HepG2 (cell line): Measurements from ENCODE around the gene CCDC106. TPM values are rescaled to one million over a fixed set of nuclear protein-coding genes. Genes with fewer than 3 reads are reported as not detected.

Source experiments
- AKAP8 ChIP-seq: sonication (generic); formaldehyde crosslinking; IDR thresholded peaks from 2 replicates; pipeline ENCODE4 v1.5.1; 2020; ENCODE audit warnings: mild to moderate bottlenecking, missing genetic modification reagents
- ARID2 ChIP-seq: sonication (generic); formaldehyde crosslinking; IDR thresholded peaks from 2 replicates; pipeline ENCODE4 v1.8.1; 2022; ENCODE audit warnings: mild to moderate bottlenecking, missing genetic modification reagents, borderline replicate concordance
- FOSL1 ChIP-seq: sonication (generic); formaldehyde crosslinking; IDR thresholded peaks from 2 replicates; pipeline ENCODE4 v1.9.0; 2021; ENCODE audit warnings: missing genetic modification reagents, borderline replicate concordance
- FOXO1 ChIP-seq: sonication (generic); formaldehyde crosslinking; IDR thresholded peaks from 2 replicates; pipeline ENCODE4 v1.4.0; 2020; ENCODE audit warnings: missing genetic modification reagents
- RCOR2 ChIP-seq: IDR thresholded peaks from 2 replicates; pipeline ENCODE4 v1.6.1; 2016; ENCODE audit warnings: missing biosample characterization, missing genetic modification reagents
- TCF12 ChIP-seq, 2 experiments: fragments of 450-650 bp in 1 of 2; sonication (generic) in 1 of 2; formaldehyde crosslinking in 1 of 2; IDR thresholded peaks; 2 replicates each; pipeline versions ENCODE4 v1.6.1 to v1.8.0; 2017 to 2022; ENCODE audit warnings: antibody characterized with exemption in 1 of 2, mild to moderate bottlenecking in 1 of 2, missing genetic modification reagents in 1 of 2, moderate library complexity in 1 of 2
- YY1 ChIP-seq: IDR thresholded peaks from 2 replicates; pipeline ENCODE4 v1.6.1; 2011; ENCODE audit warnings: low read length, low read depth, moderate library complexity, mild to moderate bottlenecking; ENCODE audit not compliant: insufficient read depth, insufficient replicate concordance
- ZBTB7B ChIP-seq: sonication (generic); formaldehyde crosslinking; IDR thresholded peaks from 2 replicates; pipeline ENCODE4 v1.4.0; 2020; ENCODE audit warnings: missing genetic modification reagents
- ZNF160 ChIP-seq: sonication (generic); formaldehyde crosslinking; IDR thresholded peaks from 2 replicates; pipeline ENCODE4 v1.8.0; 2022; ENCODE audit warnings: mild to moderate bottlenecking, inconsistent platforms, missing genetic modification reagents
- ZNF205 ChIP-seq: IDR thresholded peaks from 2 replicates; pipeline ENCODE4 v1.6.1; 2018; ENCODE audit warnings: missing biosample characterization, missing genetic modification reagents
- ZNF24 ChIP-seq: fragments of 450-650 bp; IDR thresholded peaks from 2 replicates; pipeline ENCODE4 v1.6.1; 2017; ENCODE audit warnings: antibody characterized with exemption, mild to moderate bottlenecking
- ZNF567 ChIP-seq: sonication (generic); formaldehyde crosslinking; IDR thresholded peaks from 2 replicates; pipeline ENCODE4 v1.8.1; 2023; ENCODE audit warnings: mild to moderate bottlenecking, missing genetic modification reagents, borderline replicate concordance
- ZNF644 ChIP-seq: IDR thresholded peaks from 2 replicates; pipeline ENCODE4 v1.6.1; 2016; ENCODE audit warnings: low read depth
- ZSCAN29 ChIP-seq: sonication (generic); formaldehyde crosslinking; conservative IDR thresholded peaks from 2 replicates; pipeline ENCODE4 v1.4.0; 2020; ENCODE audit warnings: mild to moderate bottlenecking, missing genetic modification reagents
- polyA plus RNA-seq, 8 experiments: library from polyadenylated mRNA; depleted of rRNA in 3 of 8; stranded (reverse) in 7 of 8; unstranded in 1 of 8; fragments of >200 nt; fragmentation: Illumina TruSeq in 4 of 8; extraction: Trizol in 4 of 8; gene quantifications; 2 replicates each; pipeline versions ENCODE4 v1.2.1 to v1.2.3, GENCODE V29; 2011 to 2016; ENCODE audit warnings: low read depth in 4 of 8, missing spikeins in 1 of 8, mixed read lengths in 1 of 8; ENCODE audit not compliant: insufficient read depth in 1 of 8
- total RNA-seq, 5 experiments: library from RNA; depleted of rRNA; stranded (reverse); fragments of >200 nt; fragmentation: Illumina TruSeq; extraction: Trizol; gene quantifications; 2 replicates each; pipeline ENCODE4 v1.2.3, GENCODE V29; 2016; ENCODE audit warnings: low read depth in 1 of 5
- TF ChIP-seq, protein P1 (sequence below): sonication (generic); formaldehyde crosslinking; IDR thresholded peaks from 2 replicates; pipeline ENCODE4 v1.4.0; 2020; ENCODE audit warnings: mild to moderate bottlenecking, low read depth, missing genetic modification reagents
- TF ChIP-seq, protein P2 (sequence below): sonication (generic); formaldehyde crosslinking; IDR thresholded peaks from 2 replicates; pipeline ENCODE4 v1.4.0; 2020; ENCODE audit warnings: missing genetic modification reagents, borderline replicate concordance
- TF ChIP-seq, protein P3 (sequence below): sonication (generic); formaldehyde crosslinking; IDR thresholded peaks from 2 replicates; pipeline ENCODE4 v1.5.0; 2020; ENCODE audit warnings: mild to moderate bottlenecking, missing genetic modification reagents, borderline replicate concordance
- TF ChIP-seq, protein P4 (sequence below): IDR thresholded peaks from 2 replicates; pipeline ENCODE4 v1.6.1; 2016; ENCODE audit warnings: missing genetic modification reagents, missing compliant biosample characterization
- TF ChIP-seq, protein P5 (sequence below): sonication (generic); formaldehyde crosslinking; IDR thresholded peaks from 2 replicates; pipeline ENCODE4 v1.5.0; 2020; ENCODE audit warnings: mild to moderate bottlenecking, missing genetic modification reagents

CCDC106 gene
- total and polyA plus RNA-seq, 2 of the 13 experiments (the other 11 are each of a cell fraction or from before 2014, with no cell fraction given): 4.7 to 8.8 TPM

DNA sequence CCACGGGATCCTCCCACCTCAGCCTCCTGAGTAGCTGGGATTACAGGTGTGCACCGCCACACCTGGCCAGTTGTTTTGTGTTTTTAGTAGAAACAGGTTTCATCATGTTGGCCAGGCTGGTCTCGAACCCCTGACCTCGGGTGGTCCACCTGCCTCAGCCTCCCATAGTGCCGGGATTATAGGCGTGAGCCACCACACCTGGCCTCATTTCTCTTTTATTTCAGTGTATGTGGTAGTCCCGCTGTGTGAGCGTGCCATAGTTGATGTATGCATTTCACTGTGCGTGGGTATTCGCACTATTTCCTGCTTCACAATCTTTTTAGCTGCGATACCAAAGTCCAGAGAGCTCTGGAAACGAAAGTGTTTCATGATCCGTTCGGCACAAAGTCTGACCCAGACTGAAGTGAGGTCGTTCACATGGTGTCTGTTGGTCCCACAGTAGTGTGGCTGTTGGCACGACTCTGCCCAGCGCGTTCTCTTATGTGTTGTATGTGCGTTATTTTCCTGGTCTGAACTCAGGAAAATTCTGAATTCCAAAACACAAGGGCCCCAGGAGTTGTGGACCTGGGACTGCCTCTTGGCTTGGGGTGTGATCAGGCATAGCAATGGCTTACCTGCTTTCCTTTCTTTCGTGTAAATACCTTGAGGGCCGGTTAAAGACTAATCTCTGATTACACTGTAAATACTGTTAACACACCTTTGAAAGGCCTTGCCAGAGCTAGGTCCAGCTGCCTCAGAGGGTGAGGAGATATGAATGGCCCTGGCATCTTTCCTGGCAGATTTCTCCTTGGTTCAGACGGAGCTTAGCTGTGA is 35.6 kb downstream of the CCDC106 start (continued):
- TF ChIP-seq, protein P1, sequence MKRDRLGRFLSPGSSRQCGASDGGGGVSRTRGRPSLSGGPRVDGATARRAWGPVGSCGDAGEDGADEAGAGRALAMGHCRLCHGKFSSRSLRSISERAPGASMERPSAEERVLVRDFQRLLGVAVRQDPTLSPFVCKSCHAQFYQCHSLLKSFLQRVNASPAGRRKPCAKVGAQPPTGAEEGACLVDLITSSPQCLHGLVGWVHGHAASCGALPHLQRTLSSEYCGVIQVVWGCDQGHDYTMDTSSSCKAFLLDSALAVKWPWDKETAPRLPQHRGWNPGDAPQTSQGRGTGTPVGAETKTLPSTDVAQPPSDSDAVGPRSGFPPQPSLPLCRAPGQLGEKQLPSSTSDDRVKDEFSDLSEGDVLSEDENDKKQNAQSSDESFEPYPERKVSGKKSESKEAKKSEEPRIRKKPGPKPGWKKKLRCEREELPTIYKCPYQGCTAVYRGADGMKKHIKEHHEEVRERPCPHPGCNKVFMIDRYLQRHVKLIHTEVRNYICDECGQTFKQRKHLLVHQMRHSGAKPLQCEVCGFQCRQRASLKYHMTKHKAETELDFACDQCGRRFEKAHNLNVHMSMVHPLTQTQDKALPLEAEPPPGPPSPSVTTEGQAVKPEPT (CRISPR knock-in tag): no peak
- TF ChIP-seq AKAP8 (CRISPR knock-in tag) (no peak), ZBTB7B (CRISPR knock-in tag) (no peak), ARID2 (CRISPR knock-in tag) (no peak), RCOR2 (peak; percentile 35; the same call in 1 of the 2 replicates), FOSL1 (CRISPR knock-in tag) (no peak), ZNF644 (no peak), ZNF160 (CRISPR knock-in tag) (no peak; the same call in 1 of the 2 replicates), YY1 (no peak), ZNF24 (no peak), TCF12 (IDR thresholded peaks at IDR 0.05) (no peak), TCF12 (CRISPR knock-in tag; IDR thresholded peaks at IDR 0.05) (no peak), FOXO1 (no peak; the same call in 1 of the 2 replicates), ZNF567 (CRISPR knock-in tag) (0 out of 2 replicates have a peak, but pooled peaks have one; percentile 43), ZSCAN29 (CRISPR knock-in tag) (no peak), ZNF205 (CRISPR knock-in tag) (0 out of 2 replicates have a peak, but pooled peaks have one; percentile 9)
- TF ChIP-seq, protein P2, sequence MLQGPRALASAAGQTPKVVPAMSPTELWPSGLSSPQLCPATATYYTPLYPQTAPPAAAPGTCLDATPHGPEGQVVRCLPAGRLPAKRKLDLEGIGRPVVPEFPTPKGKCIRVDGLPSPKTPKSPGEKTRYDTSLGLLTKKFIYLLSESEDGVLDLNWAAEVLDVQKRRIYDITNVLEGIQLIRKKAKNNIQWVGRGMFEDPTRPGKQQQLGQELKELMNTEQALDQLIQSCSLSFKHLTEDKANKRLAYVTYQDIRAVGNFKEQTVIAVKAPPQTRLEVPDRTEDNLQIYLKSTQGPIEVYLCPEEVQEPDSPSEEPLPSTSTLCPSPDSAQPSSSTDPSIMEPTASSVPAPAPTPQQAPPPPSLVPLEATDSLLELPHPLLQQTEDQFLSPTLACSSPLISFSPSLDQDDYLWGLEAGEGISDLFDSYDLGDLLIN (CRISPR knock-in tag): peak; percentile 78; the same call in 1 of the 2 replicates
- TF ChIP-seq, protein P3, sequence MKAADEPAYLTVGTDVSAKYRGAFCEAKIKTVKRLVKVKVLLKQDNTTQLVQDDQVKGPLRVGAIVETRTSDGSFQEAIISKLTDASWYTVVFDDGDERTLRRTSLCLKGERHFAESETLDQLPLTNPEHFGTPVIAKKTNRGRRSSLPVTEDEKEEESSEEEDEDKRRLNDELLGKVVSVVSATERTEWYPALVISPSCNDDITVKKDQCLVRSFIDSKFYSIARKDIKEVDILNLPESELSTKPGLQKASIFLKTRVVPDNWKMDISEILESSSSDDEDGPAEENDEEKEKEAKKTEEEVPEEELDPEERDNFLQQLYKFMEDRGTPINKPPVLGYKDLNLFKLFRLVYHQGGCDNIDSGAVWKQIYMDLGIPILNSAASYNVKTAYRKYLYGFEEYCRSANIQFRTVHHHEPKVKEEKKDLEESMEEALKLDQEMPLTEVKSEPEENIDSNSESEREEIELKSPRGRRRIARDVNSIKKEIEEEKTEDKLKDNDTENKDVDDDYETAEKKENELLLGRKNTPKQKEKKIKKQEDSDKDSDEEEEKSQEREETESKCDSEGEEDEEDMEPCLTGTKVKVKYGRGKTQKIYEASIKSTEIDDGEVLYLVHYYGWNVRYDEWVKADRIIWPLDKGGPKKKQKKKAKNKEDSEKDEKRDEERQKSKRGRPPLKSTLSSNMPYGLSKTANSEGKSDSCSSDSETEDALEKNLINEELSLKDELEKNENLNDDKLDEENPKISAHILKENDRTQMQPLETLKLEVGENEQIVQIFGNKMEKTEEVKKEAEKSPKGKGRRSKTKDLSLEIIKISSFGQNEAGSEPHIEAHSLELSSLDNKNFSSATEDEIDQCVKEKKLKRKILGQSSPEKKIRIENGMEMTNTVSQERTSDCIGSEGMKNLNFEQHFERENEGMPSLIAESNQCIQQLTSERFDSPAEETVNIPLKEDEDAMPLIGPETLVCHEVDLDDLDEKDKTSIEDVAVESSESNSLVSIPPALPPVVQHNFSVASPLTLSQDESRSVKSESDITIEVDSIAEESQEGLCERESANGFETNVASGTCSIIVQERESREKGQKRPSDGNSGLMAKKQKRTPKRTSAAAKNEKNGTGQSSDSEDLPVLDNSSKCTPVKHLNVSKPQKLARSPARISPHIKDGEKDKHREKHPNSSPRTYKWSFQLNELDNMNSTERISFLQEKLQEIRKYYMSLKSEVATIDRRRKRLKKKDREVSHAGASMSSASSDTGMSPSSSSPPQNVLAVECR: peak; percentile 62; the same call in 1 of the 2 replicates
- TF ChIP-seq, protein P4, sequence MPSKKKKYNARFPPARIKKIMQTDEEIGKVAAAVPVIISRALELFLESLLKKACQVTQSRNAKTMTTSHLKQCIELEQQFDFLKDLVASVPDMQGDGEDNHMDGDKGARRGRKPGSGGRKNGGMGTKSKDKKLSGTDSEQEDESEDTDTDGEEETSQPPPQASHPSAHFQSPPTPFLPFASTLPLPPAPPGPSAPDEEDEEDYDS (CRISPR knock-in tag): peak; percentile 69; the same call in 1 of the 2 replicates
- TF ChIP-seq, protein P5, sequence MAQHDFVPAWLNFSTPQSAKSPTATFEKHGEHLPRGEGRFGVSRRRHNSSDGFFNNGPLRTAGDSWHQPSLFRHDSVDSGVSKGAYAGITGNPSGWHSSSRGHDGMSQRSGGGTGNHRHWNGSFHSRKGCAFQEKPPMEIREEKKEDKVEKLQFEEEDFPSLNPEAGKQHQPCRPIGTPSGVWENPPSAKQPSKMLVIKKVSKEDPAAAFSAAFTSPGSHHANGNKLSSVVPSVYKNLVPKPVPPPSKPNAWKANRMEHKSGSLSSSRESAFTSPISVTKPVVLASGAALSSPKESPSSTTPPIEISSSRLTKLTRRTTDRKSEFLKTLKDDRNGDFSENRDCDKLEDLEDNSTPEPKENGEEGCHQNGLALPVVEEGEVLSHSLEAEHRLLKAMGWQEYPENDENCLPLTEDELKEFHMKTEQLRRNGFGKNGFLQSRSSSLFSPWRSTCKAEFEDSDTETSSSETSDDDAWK (CRISPR knock-in tag): no peak
